HG03135 (cell line): ENCODE measurements around the gene TRMU.

ENCODE experiments used
- ATAC-seq: cut with Tn5 transposase; IDR thresholded peaks from one replicate; pipeline ENCODE4 v1.9.1; 2021; ENCODE audit warnings: mild to moderate bottlenecking, moderate library complexity; ENCODE audit not compliant: unreplicated experiment

Gene TRMU, protein sequence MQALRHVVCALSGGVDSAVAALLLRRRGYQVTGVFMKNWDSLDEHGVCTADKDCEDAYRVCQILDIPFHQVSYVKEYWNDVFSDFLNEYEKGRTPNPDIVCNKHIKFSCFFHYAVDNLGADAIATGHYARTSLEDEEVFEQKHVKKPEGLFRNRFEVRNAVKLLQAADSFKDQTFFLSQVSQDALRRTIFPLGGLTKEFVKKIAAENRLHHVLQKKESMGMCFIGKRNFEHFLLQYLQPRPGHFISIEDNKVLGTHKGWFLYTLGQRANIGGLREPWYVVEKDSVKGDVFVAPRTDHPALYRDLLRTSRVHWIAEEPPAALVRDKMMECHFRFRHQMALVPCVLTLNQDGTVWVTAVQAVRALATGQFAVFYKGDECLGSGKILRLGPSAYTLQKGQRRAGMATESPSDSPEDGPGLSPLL

DNA sequence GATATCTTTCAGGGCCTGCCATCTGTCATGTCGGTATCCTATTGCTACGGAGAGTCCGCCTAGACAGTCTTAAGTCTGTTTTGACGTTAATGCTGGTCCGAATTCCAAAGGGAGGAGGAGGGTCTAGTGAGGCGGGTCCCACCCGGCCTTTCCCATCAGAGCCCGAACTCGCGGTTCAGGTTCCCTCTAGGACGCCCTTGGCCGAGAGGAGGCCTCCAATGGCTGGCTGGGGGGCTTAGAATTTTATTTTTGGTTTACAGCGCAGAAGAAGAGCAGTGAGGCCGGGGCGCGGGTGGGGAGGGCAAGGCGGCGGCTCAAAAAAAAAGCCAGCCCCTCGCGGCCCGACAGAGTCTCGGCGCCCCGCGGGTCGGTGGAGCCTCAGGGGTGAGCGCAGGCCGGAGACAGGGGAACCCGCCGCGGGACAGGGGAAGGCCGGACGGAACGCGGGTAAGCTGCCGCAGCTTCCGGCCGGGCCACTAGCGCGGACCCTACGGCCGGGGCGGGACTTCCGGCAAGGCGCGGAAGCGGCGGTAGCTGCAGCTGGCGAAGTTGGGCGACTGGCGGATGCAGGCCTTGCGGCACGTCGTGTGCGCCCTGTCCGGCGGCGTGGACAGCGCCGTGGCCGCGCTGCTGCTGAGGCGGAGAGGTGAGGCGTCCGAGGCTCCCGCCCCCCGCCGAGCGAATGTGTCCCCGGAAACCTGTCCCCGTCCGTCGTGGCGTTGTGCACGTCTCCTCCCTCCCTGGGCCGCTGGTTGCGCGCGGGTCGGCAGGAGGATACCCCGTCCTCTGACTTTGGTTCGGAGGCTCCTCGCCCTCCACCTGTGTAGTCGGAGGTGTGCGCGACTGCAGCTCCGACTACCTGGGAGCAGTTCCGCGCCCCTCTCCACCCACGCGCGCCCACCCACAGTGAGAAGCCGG, at the start of gene TRMU:
Gene TRMU, plus strand, starts transcription at position 514 of the 918 bp plus-strand sequence. Its CDS starts 51 bp downstream, at position 565.
- ATAC-seq: peak; percentile 74

DNA sequence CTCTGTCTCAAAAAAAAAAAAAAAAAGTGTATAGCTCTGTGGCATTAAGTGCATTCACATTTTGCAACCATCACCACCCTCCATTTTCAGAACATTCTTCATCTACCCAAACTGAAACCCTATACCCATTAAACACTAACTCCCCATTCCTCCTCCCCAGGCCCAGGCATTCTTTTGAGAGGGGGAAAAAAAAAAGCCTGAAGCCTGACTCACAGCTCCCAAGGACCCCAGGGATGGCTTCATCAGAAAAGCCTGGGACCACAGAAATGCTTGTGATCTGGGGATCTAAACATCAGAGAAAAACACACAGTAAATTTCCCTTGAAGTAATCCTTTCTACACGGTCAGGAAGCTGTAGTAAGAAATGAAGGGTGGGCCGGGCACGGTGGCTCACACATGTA, 49.5 kb upstream of the TRMU start:
- no peak for ATAC-seq

DNA sequence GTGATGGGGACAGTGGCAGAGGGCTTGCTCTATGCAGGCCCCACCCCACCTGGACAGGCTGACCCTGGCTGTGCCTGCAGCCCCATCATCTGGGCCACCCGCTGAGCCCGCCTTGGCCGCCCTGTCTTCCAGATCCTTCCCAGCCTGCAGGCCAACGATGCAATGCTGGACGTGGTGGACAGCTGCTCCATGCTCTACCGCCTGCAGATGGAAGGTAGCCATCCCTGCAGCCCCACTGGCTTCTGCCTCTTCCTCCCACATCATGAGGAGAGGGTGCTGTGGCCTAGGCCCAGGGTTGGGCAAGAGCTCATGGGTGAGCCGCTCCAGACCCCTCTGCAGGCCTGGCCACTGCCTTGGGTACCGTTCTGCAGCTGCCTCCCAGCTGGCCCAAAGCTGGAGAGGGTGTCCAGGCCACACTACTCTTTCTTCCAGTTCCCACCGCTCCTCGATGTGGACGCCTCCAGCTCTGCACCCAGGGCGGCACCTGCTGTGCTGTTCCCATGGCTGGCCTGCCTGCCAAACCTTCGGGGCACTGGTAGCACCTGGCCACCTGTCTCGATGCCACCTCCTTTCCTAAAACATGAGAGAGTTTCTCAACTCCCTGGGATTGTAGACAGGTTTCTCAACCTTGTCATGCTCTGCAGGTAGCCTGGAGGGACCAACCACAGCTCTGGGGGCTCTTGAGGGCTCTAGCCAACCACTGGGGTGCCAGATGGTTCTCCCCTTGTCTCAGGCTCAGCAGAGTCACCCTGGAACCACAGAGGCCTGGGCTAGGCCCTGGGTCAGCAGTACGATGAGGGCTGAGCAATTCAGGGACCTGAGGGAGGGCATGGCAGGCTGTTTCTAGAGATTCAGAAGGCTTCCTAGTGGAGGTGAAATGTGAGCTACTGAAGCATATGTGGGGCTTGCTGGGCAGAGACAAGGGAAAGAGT, 48.3 kb upstream of the TRMU start:
- no peak for ATAC-seq

DNA sequence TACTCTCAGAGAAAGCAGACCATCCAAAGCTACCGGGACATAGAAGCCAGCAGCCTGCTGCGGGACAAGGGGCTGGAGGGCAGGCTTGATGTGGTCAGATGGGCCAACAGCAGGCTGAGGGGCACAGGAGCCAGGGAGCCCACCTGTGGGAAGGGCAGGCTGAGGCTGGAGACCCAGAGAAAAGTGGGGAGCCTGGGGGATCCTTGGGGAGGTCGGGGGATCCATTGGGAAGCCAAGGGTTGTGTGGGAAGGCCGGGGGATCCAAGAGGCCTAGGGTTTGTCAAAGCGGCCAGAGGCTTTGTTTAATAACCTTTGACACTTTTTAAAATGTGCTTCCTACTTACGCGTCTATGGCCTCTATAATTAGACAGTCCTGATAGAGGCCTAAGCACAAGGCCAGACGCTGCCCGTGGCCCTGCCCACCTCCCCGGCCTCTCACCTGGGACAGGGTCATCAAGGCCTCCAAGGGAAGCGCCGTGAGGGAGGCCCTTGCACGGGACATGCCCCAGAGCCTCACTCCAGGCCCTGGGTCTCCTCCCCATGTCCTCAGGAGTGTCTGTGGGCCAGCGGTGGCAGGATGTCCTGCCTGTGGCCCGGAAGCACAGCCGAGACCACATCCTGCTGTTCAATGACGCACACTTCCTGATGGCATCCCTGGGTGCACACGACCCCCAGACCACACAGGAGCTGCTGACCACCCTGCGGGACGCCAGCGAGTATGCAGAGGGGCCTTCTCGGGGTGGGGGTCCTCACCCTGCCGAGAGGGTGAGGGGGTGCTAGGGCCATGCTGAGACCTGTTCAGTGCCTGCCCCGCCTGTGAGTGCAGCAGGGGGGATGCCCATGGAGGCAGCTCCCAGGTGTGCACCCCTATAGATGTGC, 47.4 kb upstream of the TRMU start:
- ATAC-seq: no peak

DNA sequence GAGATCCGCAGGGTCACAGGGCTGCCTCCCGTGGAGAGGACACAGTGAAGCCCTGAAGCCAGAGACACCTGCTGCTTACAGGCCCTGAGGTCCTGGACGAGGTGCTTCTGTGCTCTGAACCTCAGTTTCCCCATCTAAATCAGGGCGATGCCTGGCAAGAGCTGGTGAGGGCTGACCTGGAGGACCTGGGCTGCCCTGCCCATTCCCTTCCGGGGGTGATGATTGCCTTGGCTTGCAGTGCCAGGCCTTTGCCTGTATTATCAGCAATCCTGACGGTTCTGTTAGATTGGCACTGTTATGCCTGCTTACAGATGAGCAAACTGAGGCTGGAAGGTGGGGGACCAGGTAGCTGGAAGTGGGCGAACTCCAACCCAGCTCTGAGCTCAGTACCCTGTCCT, 46.7 kb upstream of the TRMU start:
- ATAC-seq: no peak

DNA sequence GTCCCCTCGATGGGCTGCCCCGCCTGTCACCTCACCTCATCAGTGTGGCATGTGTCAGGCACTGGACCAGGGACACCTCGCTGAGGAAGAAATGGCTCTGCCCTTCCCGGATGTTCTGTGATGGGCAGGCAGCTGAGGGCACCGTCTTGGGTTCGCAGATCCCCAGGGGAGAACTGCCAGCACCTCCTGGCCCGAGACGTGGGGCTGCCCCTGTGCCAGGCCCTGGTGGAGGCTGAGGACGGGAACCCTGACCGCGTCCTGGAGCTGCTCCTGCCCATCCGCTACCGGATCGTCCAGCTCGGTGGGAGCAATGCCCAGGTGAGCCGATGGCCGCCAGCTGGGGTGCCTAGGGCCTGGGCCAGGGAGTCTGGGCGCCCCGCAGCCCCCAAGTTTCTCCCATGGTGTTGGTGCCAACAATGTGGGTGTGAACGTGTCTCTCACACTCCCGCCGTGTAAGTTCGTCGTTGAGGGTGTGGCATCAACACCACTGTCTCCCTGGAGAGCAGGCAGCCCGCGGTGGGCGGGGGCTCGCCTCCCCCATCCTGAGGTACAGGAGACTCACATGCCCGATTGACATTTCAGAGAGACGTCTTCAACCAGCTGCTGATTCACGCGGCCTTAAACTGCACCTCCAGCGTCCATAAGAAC, 46.1 kb upstream of the TRMU start:
- no peak for ATAC-seq

DNA sequence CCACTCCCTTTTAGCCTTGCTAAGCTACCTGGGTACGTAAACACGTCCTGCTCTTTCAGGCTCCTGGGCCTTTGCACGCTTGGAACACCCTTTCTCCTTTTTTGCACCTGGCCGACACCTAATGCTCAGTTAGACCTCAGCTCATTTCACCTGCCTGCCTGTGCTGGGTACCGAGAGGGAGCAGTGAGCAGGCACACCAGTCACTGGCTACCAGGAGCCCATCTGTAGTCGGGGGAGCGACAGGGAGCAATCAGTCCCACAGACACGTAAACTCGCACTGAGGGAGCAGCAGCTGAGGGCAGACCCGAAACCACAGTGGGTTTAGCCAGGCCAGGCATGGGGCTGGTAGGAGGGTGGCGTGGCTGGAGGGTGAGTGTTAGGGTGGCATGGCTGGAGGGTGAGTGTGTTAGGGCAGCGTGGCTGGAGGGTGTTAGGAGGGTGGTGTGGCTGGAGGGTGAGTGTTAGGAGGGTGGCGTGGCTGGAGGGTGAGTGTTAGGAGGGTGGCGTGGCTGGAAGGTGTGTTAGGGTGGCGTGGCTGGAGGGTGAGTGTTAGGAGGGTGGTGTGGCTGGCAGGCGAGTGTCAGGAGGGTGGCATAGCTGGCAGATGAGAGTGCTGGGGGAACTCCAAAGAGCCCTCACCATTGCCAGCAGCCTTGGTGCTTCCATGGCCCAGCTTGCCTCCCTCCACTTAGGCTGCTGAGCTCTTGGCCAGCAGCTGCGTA, 45.2 kb upstream of the TRMU start:
- no peak for ATAC-seq

DNA sequence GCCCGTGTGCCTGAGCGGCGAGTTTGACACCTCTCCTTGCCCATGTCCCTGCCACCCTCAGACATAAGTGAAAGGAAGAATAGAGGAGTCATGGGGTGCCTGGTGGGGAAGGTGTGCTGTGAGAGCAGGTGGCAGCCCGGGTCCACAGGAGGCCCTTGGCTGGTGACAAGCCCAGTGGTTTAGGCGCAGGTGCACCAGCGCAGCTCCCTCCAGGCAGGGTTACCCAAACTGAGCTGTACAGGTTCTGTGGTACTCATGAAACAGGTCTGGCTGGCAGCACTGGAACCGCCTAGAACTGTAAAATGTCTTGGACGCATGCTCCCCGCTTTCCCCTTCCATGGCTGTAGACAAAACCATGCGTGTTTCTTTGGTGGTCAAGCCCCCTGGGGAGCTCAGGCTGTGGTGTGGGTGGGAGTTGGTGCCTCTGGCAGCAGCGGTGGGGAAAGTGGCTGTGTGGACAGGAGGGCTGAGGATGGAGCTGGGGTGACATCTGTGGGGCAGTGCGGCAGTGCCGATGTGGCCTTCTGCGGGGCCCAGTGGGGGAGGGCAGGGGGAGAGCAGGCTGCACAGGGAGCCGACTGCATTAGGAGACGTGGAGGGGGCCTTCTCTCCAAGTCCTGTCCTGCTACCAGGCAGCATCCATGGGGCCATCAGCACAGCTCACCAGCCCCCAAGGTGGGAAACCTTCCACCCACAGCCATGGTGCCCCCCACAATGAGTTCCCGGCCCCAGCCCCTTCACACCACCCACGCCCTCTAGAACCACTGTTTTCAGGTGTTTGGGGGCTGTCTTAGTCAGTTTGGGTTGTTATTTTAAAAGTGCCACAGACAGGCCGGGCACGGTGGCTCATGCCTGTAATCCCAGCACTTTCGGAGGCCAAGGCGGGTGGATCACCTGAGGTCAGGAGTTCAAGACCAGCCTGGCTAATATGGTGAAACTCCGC, 44.4 kb upstream of the TRMU start:
- ATAC-seq: no peak

DNA sequence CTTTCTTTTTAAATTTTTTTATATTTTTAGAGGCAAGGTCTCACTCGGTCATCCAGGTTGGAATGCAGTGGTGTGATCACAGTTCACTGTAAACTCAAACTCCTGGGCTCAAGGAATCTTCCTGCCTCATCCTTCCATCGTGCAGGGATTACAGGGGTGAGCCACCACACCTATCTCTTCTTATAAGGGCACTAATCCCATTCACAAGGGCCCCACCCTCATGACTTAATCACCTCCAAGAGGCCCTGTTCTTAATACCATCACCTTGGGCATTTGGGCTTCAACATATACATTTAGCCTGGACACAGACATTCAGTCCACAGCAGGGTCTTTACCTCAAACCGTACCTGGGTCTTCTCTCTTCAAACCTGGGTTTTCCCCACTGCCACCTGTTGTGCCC, 43.3 kb upstream of the TRMU start:
- no peak for ATAC-seq

DNA sequence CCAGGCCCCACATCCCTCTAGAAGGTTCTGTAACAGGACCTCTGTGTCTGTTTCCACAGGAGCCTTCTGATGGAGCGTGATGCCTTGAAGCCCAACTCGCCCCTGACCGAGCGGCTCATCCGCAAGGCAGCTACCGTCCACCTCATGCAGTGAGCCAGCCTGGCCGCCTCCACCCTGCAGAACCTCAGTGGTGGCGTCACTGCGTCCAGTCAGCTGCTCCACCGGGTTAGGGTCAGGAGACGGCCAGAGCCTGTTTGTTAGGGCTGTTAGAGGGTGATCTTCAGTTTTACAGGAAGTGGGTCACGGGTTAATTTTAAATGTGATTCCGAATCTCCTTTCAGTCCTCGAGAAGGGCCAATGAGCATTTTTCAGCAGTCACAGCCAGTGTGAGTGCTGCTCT, 42.8 kb upstream of the TRMU start:
- ATAC-seq: no peak

DNA sequence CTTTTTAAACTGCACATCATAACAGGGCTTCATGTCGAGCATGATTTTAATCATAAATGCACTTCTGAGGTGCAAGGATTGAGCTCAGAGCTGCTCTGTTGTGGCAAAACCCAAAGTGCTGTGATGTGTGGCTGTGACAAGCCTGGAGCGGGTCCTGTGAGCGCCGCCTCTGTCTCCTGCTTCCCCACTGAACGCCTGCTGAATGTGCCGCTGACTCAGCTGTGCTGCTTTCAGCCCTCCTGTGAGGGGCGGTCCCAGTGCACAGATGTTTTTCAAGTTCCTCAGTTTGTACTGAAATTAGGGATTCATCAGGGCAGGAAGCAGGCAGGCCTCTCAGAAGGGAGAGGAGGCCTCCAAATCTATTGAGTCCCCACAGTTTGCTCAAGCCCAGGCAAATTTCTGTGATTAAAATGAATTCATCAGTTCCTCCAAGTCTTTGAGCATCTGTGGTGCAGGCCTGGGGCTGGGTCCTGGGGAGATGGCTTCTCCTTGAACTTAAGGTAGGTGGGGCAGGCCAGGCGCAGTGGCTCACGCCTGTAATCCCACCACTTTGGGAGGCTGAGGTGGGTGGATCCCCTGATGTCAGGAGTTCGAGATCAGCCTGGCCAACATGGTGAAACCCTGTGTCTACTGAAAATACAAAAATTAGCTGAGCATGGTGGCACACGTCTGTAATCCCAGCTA, 41.8 kb upstream of the TRMU start:
- no peak for ATAC-seq

DNA sequence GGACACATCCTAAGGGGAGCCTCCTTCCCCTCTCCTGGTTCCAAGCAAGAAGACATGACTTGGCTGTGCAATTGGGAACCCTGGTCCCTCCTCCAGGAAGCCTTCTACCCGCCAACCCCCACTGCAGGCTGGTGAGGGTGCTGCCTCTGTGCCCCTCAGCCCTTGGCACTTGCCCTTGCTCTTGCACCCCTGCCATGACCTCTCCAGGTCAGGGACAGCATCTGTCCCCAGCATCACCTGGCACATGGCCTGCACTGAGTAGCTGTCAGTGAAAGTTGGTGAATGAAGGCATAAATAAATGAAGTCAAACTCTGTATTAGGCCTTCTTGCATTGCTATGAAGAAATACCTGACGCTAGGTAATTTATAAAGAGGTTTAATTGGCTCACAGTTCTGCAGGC, 40.7 kb upstream of the TRMU start:
- no peak for ATAC-seq

DNA sequence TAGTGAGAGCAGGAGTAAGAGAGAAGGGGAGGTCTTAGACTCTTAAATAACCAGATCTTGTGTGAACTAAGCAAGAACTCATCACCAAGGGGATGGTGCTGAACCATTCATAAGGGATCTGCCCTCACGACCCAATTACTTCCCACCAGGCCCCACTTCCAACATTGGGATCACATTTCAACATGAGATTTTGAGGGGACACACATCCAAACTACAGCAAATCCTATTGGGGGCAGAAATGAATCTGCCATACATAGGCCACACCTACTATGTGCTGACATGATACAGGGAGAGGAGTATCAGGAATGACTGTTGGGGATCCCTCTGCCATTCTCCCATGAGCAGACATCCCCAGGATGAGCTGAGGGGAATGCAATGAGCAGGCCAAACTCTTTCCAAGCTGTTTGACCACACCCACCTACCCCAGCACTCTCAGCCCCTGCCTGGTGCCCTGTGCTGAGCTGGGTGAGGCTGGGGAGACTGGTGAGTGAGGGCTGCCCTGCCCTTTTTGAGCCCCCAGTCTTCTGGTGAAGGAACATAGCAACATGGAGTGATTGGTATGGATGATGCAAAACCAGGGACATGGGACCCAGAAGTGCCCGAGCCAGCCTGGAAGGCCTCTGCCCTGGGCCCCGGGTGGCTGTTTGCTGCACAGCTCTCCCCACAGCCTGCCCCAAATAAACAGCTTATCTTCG, 40.1 kb upstream of the TRMU start:
- no peak for ATAC-seq

DNA sequence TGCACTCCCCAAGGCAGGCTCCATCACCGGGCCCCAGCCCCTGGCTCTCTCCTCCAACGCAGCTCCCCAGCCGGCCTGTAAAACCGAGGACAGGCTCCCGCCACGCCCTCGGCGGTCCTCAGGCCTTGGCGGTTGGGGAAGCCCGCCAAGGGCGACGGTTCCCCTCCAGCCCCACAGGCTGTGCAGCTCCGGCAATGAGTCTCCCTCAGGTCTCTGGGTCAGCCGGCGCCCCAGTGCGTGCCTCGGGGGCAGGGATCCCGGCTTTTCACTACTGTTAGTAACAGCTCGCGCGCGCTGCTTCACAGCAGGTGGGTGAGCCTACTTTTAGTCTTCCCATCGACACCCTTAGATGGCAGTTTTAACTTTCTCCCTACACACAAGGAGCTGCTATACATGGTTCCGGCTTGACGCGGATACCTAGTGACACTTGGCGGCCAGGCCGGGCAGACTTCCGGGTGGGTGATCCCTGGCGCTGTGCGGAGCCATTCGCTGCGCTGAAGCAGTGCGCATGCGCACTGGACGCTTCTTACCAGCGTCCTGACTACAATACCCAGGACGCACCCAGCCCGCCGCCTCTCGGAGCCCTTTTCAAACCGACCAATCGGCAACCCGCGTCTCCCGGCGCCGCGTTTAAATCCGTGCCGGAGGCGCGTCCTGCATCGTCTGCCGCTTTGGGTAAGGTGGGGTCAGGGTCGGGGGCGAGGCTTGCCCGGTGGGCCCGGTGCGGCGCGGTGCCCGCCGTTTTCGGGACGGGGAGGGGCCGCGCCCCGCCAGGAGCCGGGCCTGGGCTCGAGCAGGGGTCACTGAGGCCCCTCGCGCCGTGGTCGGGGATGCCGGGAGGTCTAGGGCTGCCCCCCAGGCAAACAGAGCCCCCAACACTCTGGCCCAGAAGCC, 39.0 kb upstream of the TRMU start, which contains the start of gene GTSE1:
Gene GTSE1, plus strand, starts transcription at position 614 of the 894 bp plus-strand sequence. CDS start 531 bp downstream, outside the sequence.
- ATAC-seq: peak; percentile 89

DNA sequence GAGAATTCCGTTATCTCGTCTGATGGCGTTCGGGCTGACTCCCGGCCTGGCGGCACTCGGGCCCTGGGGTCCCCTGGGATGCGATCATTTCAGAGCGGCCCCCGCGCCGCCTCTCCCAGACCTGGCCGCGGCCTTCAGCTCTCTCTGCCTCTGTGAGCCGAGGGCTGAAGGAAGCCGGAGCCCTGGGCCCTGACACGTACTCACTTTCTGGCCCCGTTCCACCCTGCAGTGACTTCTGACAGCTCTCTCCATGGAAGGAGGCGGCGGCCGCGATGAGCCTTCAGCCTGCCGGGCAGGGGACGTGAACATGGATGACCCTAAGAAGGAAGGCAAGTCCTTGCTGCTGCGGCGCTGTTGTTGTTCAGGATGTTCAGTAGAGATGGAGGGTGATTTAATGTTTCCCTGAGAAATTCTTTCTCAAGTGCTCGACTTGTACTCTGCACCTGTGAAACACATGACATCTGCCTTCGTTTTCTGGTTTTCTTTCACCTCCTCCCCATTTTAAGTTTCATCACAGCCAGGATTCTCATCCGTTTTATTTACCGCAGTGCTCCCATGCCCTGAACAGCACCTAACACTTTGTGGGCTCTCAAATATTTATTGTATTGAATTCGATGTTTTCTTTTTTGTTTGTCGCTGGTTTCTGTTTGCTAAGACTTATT, 38.2 kb upstream of the TRMU start:
- peak; percentile 20 for ATAC-seq
